GM21381 (cell line): ENCODE results near the gene CCDC93.

Experiments used
- ATAC-seq: cut with Tn5 transposase; IDR thresholded peaks from one replicate; pipeline ENCODE4 v1.9.1; 2021; ENCODE audit warnings: mild to moderate bottlenecking, moderate library complexity; ENCODE audit not compliant: unreplicated experiment

The CCDC93 gene

GRCh38 chr2:117921520-117921919 lies 92.3 kb downstream of the CCDC93 start:
- no peak for ATAC-seq

- no peak for ATAC-seq
Observed at GRCh38 chr2:117918608-117919007, 95.3 kb downstream of the CCDC93 start.

- no peak for ATAC-seq
Observed at GRCh38 chr2:117917223-117917917, 96.5 kb downstream of the CCDC93 start.

- ATAC-seq, result no peak
Observed at GRCh38 chr2:117902933-117903332, 110.9 kb downstream of the CCDC93 start.

- no peak for ATAC-seq
Observed at GRCh38 chr2:117888897-117889296, 125.0 kb downstream of the CCDC93 start.

- no peak for ATAC-seq
Observed at GRCh38 chr2:117885308-117885707, 128.6 kb downstream of the CCDC93 start.

GRCh38 chr2:117879003-117879402 lies 134.9 kb downstream of the CCDC93 start:
- ATAC-seq, result no peak

- no peak for ATAC-seq
Observed at GRCh38 chr2:117875786-117876185, 138.1 kb downstream of the CCDC93 start.
